Renal cortex interstitium (tissue), 15 donors: ENCODE data around the gene RMND1. TPM values are rescaled to one million over a fixed set of nuclear protein-coding genes. Genes with fewer than 3 reads are reported as not detected.

Experiments used
- DNase-seq, 11 donors: peaks; one replicate each; pipeline ENCODE4 v3.0.0-alpha.2; 2013; ENCODE audit warnings: low read depth in 9 of 11, low spot score in 4 of 11; ENCODE audit errors: extremely low read depth in 1 of 11
- long read RNA-seq, 16 experiments: transcript quantifications; one replicate each; lab custom pipeline, GENCODE V29; 2026
- polyA plus RNA-seq, 3 donors: library from polyadenylated mRNA; unstranded; fragments of 120-200 nt; gene quantifications; one replicate each; pipeline ENCODE4 v1.2.1, GENCODE V29; 2013; ENCODE audit not compliant: insufficient read length in 3 of 3

RMND1 gene
- 10 to 100 TPM; 49.4 to 69.2 (median 57.7) TPM for polyA plus RNA-seq
- long read RNA-seq, donor 1, partial matches to known transcripts: 0 of 28 reads
- long read RNA-seq, donor 1, other reads (novel, unspliced or antisense): 23 of 28 reads
- long read RNA-seq, donor 2, partial matches to known transcripts: 0 of 5 reads
- long read RNA-seq, donor 2, other reads (novel, unspliced or antisense): 0 of 5 reads
- long read RNA-seq, donor 3, transcript RMND1-203 (12 exons, 2,003 nt): major isoform, 10 of 36 reads
- long read RNA-seq, donor 3, partial matches to known transcripts: 20 of 36 reads
- long read RNA-seq, donor 3, other reads (novel, unspliced or antisense): 0 of 36 reads
- long read RNA-seq, donor 4, transcript RMND1-203 (12 exons, 2,003 nt): major isoform, 9 of 22 reads
- long read RNA-seq, donor 4, partial matches to known transcripts: 11 of 22 reads
- long read RNA-seq, donor 4, other reads (novel, unspliced or antisense): 0 of 22 reads
- long read RNA-seq, donor 5: 0 reads
- long read RNA-seq, donor 6, transcript RMND1-203 (12 exons, 2,003 nt): minor isoform, 5 of 41 reads
- long read RNA-seq, donor 6, transcript RMND1-207 (2 exons, 915 nt): major isoform, 9 of 41 reads
- long read RNA-seq, donor 6, partial matches to known transcripts: 23 of 41 reads
- long read RNA-seq, donor 6, other reads (novel, unspliced or antisense): 0 of 41 reads
- long read RNA-seq, donor 7, transcript RMND1-207 (2 exons, 915 nt): minor isoform, 5 of 29 reads
- long read RNA-seq, donor 7, transcript RMND1-203 (12 exons, 2,003 nt): major isoform, 13 of 29 reads
- long read RNA-seq, donor 7, partial matches to known transcripts: 10 of 29 reads
- long read RNA-seq, donor 7, other reads (novel, unspliced or antisense): 0 of 29 reads
- long read RNA-seq, donor 8: 0 reads
- long read RNA-seq, donor 9, transcript RMND1-203 (12 exons, 2,003 nt): major isoform, 5 of 16 reads
- long read RNA-seq, donor 9, partial matches to known transcripts: 8 of 16 reads
- long read RNA-seq, donor 9, other reads (novel, unspliced or antisense): 0 of 16 reads
- long read RNA-seq, donor 10, partial matches to known transcripts: 12 of 15 reads
- long read RNA-seq, donor 10, other reads (novel, unspliced or antisense): 0 of 15 reads
- long read RNA-seq, donor 11, transcript RMND1-203 (12 exons, 2,003 nt): major isoform, 10 of 30 reads
- long read RNA-seq, donor 11, partial matches to known transcripts: 16 of 30 reads
- long read RNA-seq, donor 11, other reads (novel, unspliced or antisense): 0 of 30 reads
- long read RNA-seq, donor 12, transcript RMND1-203 (12 exons, 2,003 nt): major isoform, 6 of 16 reads
- long read RNA-seq, donor 12, partial matches to known transcripts: 6 of 16 reads
- long read RNA-seq, donor 12, other reads (novel, unspliced or antisense): 0 of 16 reads
- long read RNA-seq, donor 13: 0 reads
- long read RNA-seq, donor 14, transcript RMND1-203 (12 exons, 2,003 nt): major isoform, 5 of 15 reads
- long read RNA-seq, donor 14, partial matches to known transcripts: 7 of 15 reads
- long read RNA-seq, donor 14, other reads (novel, unspliced or antisense): 0 of 15 reads
- long read RNA-seq, donor 15, partial matches to known transcripts: 6 of 10 reads
- long read RNA-seq, donor 15, other reads (novel, unspliced or antisense): 0 of 10 reads
- long read RNA-seq, donor 16, transcript RMND1-203 (12 exons, 2,003 nt): major isoform, 18 of 147 reads
- long read RNA-seq, donor 16, transcript RMND1-207 (2 exons, 915 nt): minor isoform, 5 of 147 reads
- long read RNA-seq, donor 16, partial matches to known transcripts: 120 of 147 reads
- long read RNA-seq, donor 16, other reads (novel, unspliced or antisense): 0 of 147 reads

GRCh38 chr6:151451950-151452749 is at the start of gene RMND1:
Gene RMND1 (minus strand): TSS chr6:151452126. CDS start chr6:151445811, 6,315 bp downstream.
- DNase-seq: peak; percentile 99 to 100 (median 100)

DNA sequence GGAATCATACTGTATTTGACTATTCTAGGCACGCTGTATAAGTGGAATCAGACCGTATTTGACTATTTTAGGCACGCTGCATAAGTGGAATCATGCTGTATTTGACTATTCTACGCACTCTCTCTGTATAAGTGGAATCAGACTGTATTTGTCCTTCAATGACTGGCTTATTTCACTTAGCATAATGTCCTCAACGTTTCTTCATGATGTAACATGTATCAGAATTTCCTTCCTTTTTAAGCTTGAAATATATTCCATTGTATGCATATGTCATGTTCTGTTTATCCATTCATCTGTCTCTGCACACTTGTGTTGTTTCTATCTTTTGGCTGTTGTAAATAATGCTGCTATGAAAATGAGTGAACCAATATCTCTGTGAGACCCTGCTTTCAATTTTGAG is 47.6 kb upstream of the RMND1 start:
- no peak for DNase-seq

- no peak for DNase-seq
These were observed 46.4 kb upstream of the RMND1 start for GRCh38 chr6:151498327-151498726.

- DNase-seq: no peak
These were observed 46.0 kb upstream of the RMND1 start for GRCh38 chr6:151497905-151498304.

DNA sequence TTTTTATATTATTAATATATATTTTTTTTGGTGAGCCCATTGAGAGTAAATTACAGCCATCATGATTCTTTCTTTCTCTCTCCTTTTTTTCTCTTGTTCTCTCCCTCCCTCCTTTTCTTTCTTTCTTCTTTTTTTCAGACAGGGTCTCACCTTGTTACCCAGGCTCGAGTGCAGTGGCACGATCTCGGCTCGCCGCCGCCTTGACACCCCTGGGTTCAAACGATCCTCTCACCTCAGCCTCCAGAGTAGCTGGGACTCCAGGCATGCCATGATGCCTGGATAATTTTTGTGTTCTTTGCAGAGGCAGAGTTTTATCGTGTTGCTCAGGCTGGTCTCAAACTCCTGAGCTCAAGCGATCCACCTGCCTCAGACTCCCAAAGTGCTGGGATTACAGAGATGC is 43.5 kb upstream of the RMND1 start:
- no peak for DNase-seq

GRCh38 chr6:151494936-151495320 is 43.0 kb upstream of the RMND1 start:
- no peak for DNase-seq

DNA sequence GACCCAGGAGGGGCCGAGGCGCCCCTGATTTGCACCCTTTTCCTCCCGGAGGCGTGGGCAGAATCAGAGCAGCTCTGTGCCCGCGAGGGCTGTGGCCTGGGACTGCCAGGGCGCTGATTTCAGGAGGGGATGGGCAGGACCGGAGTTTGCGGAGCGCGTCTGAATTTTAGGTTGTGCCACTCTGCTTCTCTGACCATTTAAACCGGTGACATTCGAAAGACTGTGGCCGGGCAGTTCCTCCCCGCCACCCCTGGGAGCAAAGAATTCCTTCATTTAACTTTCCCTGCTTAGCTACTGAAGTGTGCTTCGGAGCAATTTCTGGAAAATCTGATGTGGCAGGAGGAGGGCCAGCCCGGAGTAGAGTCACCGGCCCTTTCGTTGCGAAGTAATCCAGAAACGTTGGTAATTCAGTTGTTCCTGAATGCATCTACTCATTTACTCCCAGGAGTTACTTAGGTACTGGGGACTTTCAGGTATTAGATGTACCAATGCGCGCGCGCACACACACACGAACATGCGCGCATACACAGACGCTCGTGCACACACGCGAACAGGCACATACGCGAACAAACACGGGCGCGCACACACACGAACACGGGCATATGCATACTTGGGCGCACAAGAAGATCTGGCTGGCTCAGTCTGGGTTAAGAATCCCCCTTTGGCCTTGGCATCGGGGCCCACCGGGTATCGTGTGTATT is 42.5 kb upstream of the RMND1 start:
- DNase-seq: peak in 8 of 11 donors; percentile 33 to 65 (median 58)

- peak in 6 of 11 donors; percentile 39 to 67 (median 58) for DNase-seq
These were observed 41.9 kb upstream of the RMND1 start, which contains the start of gene CCDC170 for GRCh38 chr6:151493804-151494234. Gene CCDC170 (plus strand): TSS chr6:151494017. CDS start chr6:151494129, 112 bp downstream.

DNA sequence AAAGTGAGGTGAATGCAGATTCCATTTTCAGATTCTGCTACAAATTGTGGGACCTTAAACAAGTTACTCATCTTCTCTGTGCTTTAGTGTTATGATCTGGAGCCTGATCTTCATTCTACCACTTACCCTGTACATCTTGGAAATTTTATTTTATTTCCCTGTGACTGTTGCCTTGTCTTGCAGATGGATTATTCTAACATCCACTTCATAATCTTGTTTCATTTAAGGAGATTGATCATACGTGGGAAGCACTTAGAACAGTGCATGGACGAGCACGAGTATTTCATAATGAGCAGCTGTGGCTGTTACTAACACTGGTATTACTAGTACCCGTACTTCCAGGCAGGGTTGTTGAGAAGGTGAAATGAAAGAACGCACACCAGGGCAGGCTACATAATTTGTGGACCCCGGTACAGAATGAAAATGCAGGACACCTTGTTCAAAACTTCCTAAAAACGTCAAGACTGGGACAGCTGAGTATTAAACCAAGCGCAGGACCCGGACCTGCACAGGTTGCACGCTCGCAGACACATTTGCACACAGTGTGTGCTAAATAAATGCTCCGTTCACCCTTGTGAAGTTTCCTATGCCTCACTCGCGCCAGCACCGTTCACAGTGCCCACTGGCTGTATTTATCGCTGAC is 41.4 kb upstream of the RMND1 start:
- DNase-seq: no peak

- DNase-seq: no peak
These were observed 39.1 kb upstream of the RMND1 start for GRCh38 chr6:151490996-151491395.

- no peak for DNase-seq
These were observed 36.3 kb upstream of the RMND1 start for GRCh38 chr6:151488226-151488625.

- no peak for DNase-seq
These were observed 32.1 kb upstream of the RMND1 start for GRCh38 chr6:151483994-151484393.

- peak in 8 of 11 donors; percentile 35 to 69 (median 55) for DNase-seq
These were observed 30.4 kb upstream of the RMND1 start for GRCh38 chr6:151482290-151482689.

GRCh38 chr6:151481786-151482185 is 29.9 kb upstream of the RMND1 start:
- no peak for DNase-seq

DNA sequence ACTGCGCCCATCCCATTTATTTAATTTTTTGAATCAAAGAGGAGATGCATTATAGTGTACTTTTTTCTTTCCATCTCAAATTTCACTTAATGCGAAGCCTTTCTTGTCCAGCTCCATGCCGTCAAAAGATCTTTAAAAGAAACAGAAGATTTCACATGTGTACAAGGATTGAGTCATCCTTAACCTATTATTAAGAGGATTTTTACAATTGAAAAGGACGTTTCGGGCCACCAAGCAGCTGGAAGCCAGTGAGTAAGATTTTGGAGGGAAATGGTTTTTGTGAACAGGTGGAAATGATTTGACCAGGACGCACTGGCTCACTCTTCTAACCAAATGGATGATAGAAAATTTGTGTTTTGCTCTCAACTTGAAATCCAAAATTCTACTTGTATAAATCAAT is 26.7 kb upstream of the RMND1 start:
- DNase-seq: no peak

- no peak for DNase-seq
These were observed 25.8 kb upstream of the RMND1 start for GRCh38 chr6:151477726-151478125.
